IPS DF 6.9 (cell line): Measurements from ENCODE around the gene DNASE1L1.
A peak's percentile ranks its signal among the peaks of the same experiment; 100 is the strongest.

ENCODE experiments used
- DNase-seq: peaks from one replicate; pipeline ENCODE4 v3.0.0-alpha.2; 2013; ENCODE audit warnings: low read depth, low spot score
- H3K27ac ChIP-seq: one replicate; pipeline ENCODE4 v1.5.1; 2013; ENCODE audit warnings: low read length, control low read depth
- H3K27me3 ChIP-seq: 2 replicates; pipeline ENCODE4 v1.6.1; 2013; ENCODE audit warnings: mild to moderate bottlenecking, low read length; ENCODE audit not compliant: control insufficient read depth, insufficient read depth
- H3K36me3 ChIP-seq: 2 replicates; pipeline ENCODE4 v1.6.1; 2013; ENCODE audit warnings: low read length; ENCODE audit not compliant: control insufficient read depth, insufficient read depth
- H3K4me1 ChIP-seq: 2 replicates; pipeline ENCODE4 v1.6.1; 2013; ENCODE audit warnings: low read length; ENCODE audit not compliant: control insufficient read depth, insufficient read depth
- H3K4me3 ChIP-seq: 2 replicates; pipeline ENCODE4 v1.5.1; 2013; ENCODE audit warnings: mild to moderate bottlenecking, low read length
- H3K9me3 ChIP-seq: 2 replicates; pipeline ENCODE4 v1.6.1; 2013; ENCODE audit warnings: low read length, inconsistent platforms; ENCODE audit not compliant: control insufficient read depth, insufficient read depth
- WGBS: extraction: QIAGEN DNeasy Blood & Tissue Kit; methylation state at CpG from one replicate; pipeline ENCODE4 v1.1.7; 2013; ENCODE audit warnings: mixed read lengths, missing lambda C conversion rate; ENCODE audit not compliant: insufficient read length, insufficient coverage; 5-methylcytosine and 5-hydroxymethylcytosine counted together

DNASE1L1 gene

GRCh38 chrX:154409222-154409871 lies at the start of gene DNASE1L1:
TSS of gene DNASE1L1 (minus strand) at chrX:154409254. CDS start at chrX:154405568, 3,686 bp downstream.
- no peak within 1 kb of the TSS; the same call in 1 of the 2 replicates for H3K4me3 ChIP-seq
- no peaks in the 10 kb centered on the region for H3K9me3 ChIP-seq
- H3K27ac ChIP-seq, result no peak within 1 kb of the TSS
- H3K27me3 ChIP-seq, result no peaks in the 10 kb centered on the region
- peaks cover 3% of the 10 kb centered on the region; the same call in 1 of the 2 replicates for H3K36me3 ChIP-seq
- no peak for DNase-seq
- 0 out of 2 replicates have a peak, but pooled peaks cover 1% of the 10 kb centered on the region for H3K4me1 ChIP-seq
- WGBS, result no CpG with 5 or more reads among the region's 26 CpGs

DNA sequence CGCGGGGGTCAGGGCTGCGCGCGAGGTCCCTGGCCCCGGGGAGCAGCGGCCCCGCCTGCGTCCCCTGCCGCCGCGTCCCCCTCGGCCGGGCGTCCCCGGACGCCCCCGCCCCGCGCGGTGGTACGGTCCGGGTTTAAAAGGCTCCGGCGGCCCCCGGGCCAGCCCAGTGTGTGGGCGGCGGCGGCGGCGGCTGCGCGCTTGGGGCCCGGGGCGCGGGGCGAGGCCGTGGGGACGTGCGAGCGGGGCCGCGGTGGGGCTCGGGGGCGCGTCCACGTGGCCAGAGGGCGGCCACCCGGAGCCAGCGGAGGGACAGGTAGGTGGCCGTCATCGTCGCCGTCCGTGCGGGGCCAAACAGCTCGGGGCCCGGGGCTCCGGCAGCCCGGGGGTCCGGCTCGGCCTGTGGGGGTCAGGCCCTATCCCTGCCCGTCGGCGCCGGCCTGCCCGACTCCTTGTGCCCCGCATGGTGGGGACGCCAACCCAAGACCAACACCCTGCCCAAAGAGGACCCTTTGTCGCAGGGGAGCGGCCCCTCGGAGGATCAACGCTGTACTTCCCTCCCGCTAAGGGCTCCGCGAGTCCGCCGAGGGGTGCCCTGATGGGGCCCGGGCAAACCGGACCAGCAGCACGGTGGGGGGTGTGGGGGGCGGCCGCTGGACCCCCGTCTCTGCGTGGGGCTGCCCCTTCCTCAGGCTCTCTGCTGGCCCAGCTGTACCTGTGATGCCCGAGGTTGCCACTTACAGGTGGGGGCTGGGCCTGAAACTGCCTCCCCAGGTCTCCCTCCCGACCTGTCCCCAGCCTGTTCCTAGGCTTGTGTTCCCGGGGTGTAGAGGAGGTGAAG lies 49.3 kb upstream of the DNASE1L1 start, which contains the start of gene PLXNA3:
Gene PLXNA3, plus strand, starts transcription at position 166 of the 838 bp plus-strand sequence. CDS start 1,903 bp downstream, outside the sequence.
- no peaks in the 10 kb centered on the region; the same call in 1 of the 2 replicates for H3K36me3 ChIP-seq
- WGBS, result no CpG with 5 or more reads among the region's 88 CpGs
- no peaks in the 10 kb centered on the region for H3K9me3 ChIP-seq
- peaks cover 1% of the 10 kb centered on the region; the same call in 1 of the 2 replicates for H3K4me1 ChIP-seq
- H3K27me3 ChIP-seq, result no peaks in the 10 kb centered on the region
- peak within 1 kb of the TSS; percentile 55 for H3K4me3 ChIP-seq
- DNase-seq, result no peak
- H3K27ac ChIP-seq, result no peak within 1 kb of the TSS

DNA sequence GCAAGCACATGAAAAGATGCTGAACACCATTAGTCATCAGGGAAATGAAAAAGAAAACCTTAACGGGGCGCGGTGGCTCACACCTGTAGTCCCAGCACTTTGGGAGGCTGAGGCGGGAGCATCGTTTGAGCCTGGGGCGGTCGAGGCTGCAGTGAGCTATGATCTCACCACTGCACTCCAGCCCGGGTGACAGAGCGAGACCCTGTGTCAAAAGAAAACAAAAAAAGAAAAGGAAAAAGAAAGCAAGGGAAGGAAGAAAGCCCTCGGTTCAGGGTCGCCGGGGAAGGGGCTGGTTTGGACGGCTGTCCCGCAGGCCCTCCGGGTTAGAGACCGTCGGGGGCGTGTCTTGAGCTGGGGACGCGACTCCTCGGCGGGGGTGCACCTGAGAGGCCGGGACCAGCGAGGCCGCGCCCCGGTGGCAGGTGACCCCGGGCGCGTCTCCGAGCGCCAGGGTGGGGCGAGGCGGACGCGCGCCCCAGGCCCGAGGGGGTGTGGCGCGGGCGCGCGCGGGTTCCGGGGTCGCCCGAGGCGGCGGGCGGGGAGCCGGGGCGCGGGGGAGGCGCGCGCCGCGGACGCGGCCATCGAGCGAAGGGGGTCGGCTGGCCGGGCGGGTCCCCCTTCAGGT lies 48.5 kb upstream of the DNASE1L1 start:
- peak overlapping the region; percentile 55; the same call in 1 of the 2 replicates for H3K4me3 ChIP-seq
- peaks cover 1% of the 10 kb centered on the region; the same call in 1 of the 2 replicates for H3K4me1 ChIP-seq
- H3K36me3 ChIP-seq, result no peaks in the 10 kb centered on the region; the same call in 1 of the 2 replicates
- H3K27me3 ChIP-seq, result no peaks in the 10 kb centered on the region
- DNase-seq, result no peak
- WGBS, result no CpG with 5 or more reads among the region's 65 CpGs
- no peak overlapping the region for H3K27ac ChIP-seq
- no peaks in the 10 kb centered on the region for H3K9me3 ChIP-seq

GRCh38 chrX:154452823-154453222 lies 43.8 kb upstream of the DNASE1L1 start:
- no peak for DNase-seq
- H3K36me3 ChIP-seq, result peaks cover 13% of the 10 kb centered on the region
- H3K9me3 ChIP-seq, result no peaks in the 10 kb centered on the region
- no CpG with 5 or more reads among the region's 9 CpGs for WGBS
- H3K27ac ChIP-seq, result no peak overlapping the region
- no peaks in the 10 kb centered on the region for H3K27me3 ChIP-seq
- no peak overlapping the region for H3K4me3 ChIP-seq
- no peaks in the 10 kb centered on the region for H3K4me1 ChIP-seq

DNA sequence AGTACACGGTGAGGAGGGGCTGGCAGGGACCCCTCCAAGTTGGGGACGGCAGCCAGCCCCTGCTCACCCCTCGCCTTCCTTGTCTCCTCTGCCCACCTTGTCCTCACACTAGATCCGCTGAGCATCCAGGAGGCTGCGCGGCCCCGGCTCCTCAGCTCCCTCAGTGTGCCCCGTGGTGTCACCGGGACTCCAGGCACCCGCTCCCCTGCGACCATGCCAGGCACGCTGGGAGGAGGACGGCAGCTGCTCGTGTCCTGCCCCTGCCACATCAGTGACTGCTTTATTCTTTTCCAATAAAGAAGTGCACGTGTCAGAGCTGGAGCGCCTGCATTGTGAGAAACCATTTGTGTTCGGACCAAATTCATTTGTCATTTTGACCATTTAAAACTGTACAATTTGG lies 41.3 kb upstream of the DNASE1L1 start:
- WGBS, result no CpG with 5 or more reads among the region's 17 CpGs
- H3K4me3 ChIP-seq, result no peak overlapping the region

GRCh38 chrX:154449618-154450017 lies 40.6 kb upstream of the DNASE1L1 start:
- Histone ChIP-seq H3K36me3 (peaks cover 15% of the 10 kb centered on the region), H3K9me3 (no peaks in the 10 kb centered on the region), H3K27ac (no peak overlapping the region), H3K4me3 (no peak overlapping the region), H3K4me1 (peaks cover 2% of the 10 kb centered on the region; the same call in 1 of the 2 replicates), H3K27me3 (no peaks in the 10 kb centered on the region)
- WGBS, result no CpG with 5 or more reads among the region's 18 CpGs
- DNase-seq, result no peak

More for the DNA sequence above, 41.3 kb upstream of the DNASE1L1 start:
- H3K9me3 ChIP-seq, result no peaks in the 10 kb centered on the region
- no peak overlapping the region for H3K27ac ChIP-seq
- H3K27me3 ChIP-seq, result no peaks in the 10 kb centered on the region
- no peaks in the 10 kb centered on the region for H3K4me1 ChIP-seq
- DNase-seq, result no peak
- peaks cover 15% of the 10 kb centered on the region for H3K36me3 ChIP-seq

- H3K27me3 ChIP-seq, result no peaks in the 10 kb centered on the region
- H3K36me3 ChIP-seq, result peaks cover 15% of the 10 kb centered on the region
- H3K4me1 ChIP-seq, result peaks cover 2% of the 10 kb centered on the region; the same call in 1 of the 2 replicates
These were observed 39.4 kb upstream of the DNASE1L1 start for GRCh38 chrX:154448484-154448883.

DNA sequence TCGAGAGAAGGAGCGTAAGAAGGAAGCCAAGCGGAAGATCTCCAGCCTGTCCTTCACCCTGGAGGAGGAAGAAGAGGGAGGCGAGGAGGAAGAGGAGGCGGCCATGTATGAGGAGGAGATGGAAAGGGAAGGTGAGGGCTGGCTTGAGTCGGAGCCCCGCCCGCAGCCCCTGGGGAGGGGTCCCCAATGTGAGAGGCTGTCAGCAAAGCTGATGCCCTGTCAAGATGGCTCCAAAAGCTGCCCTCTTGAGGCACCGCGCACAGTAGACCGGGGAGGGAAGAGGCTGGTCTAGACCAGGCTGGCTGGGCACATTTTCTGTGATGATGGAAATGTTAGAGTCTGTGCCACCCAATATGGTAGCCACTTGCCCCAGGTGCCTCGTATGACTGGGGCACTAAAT lies 37.4 kb upstream of the DNASE1L1 start:
- H3K4me3 ChIP-seq, result no peak overlapping the region
- no peaks in the 10 kb centered on the region for H3K9me3 ChIP-seq
- no peaks in the 10 kb centered on the region for H3K27me3 ChIP-seq
- no peak for DNase-seq
- H3K27ac ChIP-seq, result no peak overlapping the region
- H3K36me3 ChIP-seq, result peaks cover 25% of the 10 kb centered on the region
- WGBS, result no CpG with 5 or more reads among the region's 12 CpGs
- H3K4me1 ChIP-seq, result peaks cover 2% of the 10 kb centered on the region; the same call in 1 of the 2 replicates

More at GRCh38 chrX:154448484-154448883, 39.4 kb upstream of the DNASE1L1 start:
- no peak overlapping the region for H3K27ac ChIP-seq
- no peaks in the 10 kb centered on the region for H3K9me3 ChIP-seq
- DNase-seq, result no peak
- no peak overlapping the region for H3K4me3 ChIP-seq
- no CpG with 5 or more reads among the region's 14 CpGs for WGBS

GRCh38 chrX:154445776-154446175 lies 36.7 kb upstream of the DNASE1L1 start:
- Histone ChIP-seq H3K4me3 (no peak overlapping the region), H3K4me1 (peaks cover 2% of the 10 kb centered on the region; the same call in 1 of the 2 replicates), H3K27me3 (no peaks in the 10 kb centered on the region), H3K27ac (no peak overlapping the region), H3K36me3 (peaks cover 29% of the 10 kb centered on the region), H3K9me3 (no peaks in the 10 kb centered on the region)
- DNase-seq, result no peak
- WGBS, result no CpG with 5 or more reads among the region's 16 CpGs

GRCh38 chrX:154444755-154445246 lies 35.7 kb upstream of the DNASE1L1 start:
- H3K27me3 ChIP-seq, result no peaks in the 10 kb centered on the region
- peaks cover 2% of the 10 kb centered on the region; the same call in 1 of the 2 replicates for H3K4me1 ChIP-seq
- WGBS, result no CpG with 5 or more reads among the region's 13 CpGs
- peak overlapping the region; percentile 55; the same call in 1 of the 2 replicates for H3K4me3 ChIP-seq
- DNase-seq, result no peak
- no peaks in the 10 kb centered on the region for H3K9me3 ChIP-seq
- H3K27ac ChIP-seq, result no peak overlapping the region
- peaks cover 29% of the 10 kb centered on the region for H3K36me3 ChIP-seq
